ENCODE data around the gene PIM2.
A peak's percentile ranks its signal among the peaks of the same experiment; 100 is the strongest.
"Not testable (repeated sequence)": the region's sequence is repeated elsewhere in the genome, so short reads cannot be mapped to it uniquely, and the experiment has no call there.

PIM2 gene

GRCh38 chrX:48894891-48895290 is 23.9 kb downstream of the PIM2 start:
- H3K4me3 ChIP-seq (ENCODE audit: control insufficient read depth, low read depth, low read length) = no peak overlapping the region
- no peak for DNase-seq (ENCODE audit: low read depth)
- TF ChIP-seq CTCF (IDR thresholded peaks at IDR 0.05; ENCODE audit: control insufficient read depth, insufficient read depth, low read depth, low read length, missing control alignments) = no peak

- H3K4me3 ChIP-seq (ENCODE audit: control insufficient read depth, low read depth, low read length) = no peak overlapping the region
- TF ChIP-seq CTCF (IDR thresholded peaks at IDR 0.05; ENCODE audit: control insufficient read depth, insufficient read depth, low read depth, low read length, missing control alignments) = no peak
- DNase-seq (ENCODE audit: low read depth) = no peak
Measured at GRCh38 chrX:48893556-48894348, 25.1 kb downstream of the PIM2 start.

GRCh38 chrX:48892896-48893295 is 25.9 kb downstream of the PIM2 start:
- TF ChIP-seq CTCF (IDR thresholded peaks at IDR 0.05; ENCODE audit: control insufficient read depth, insufficient read depth, low read depth, low read length, missing control alignments) = no peak
- no peak overlapping the region for H3K4me3 ChIP-seq (ENCODE audit: control insufficient read depth, low read depth, low read length)
- no peak for DNase-seq (ENCODE audit: low read depth)

GRCh38 chrX:48891402-48892288 is 27.2 kb downstream of the PIM2 start:
- TF ChIP-seq CTCF (IDR thresholded peaks at IDR 0.05; ENCODE audit: control insufficient read depth, insufficient read depth, low read depth, low read length, missing control alignments) = peak; percentile 53
- DNase-seq (ENCODE audit: low read depth) = no peak
- peak overlapping the region; percentile 34 for H3K4me3 ChIP-seq (ENCODE audit: control insufficient read depth, low read depth, low read length)

GRCh38 chrX:48890934-48891401 is 27.9 kb downstream of the PIM2 start:
- TF ChIP-seq CTCF (IDR thresholded peaks at IDR 0.05; ENCODE audit: control insufficient read depth, insufficient read depth, low read depth, low read length, missing control alignments) = no peak
- H3K4me3 ChIP-seq (ENCODE audit: control insufficient read depth, low read depth, low read length) = peak overlapping the region; percentile 34
- no peak for DNase-seq (ENCODE audit: low read depth)

- no peak overlapping the region for H3K4me3 ChIP-seq (ENCODE audit: control insufficient read depth, low read depth, low read length)
- TF ChIP-seq CTCF (IDR thresholded peaks at IDR 0.05; ENCODE audit: control insufficient read depth, insufficient read depth, low read depth, low read length, missing control alignments) = no peak
- DNase-seq (ENCODE audit: low read depth) = no peak
Measured at GRCh38 chrX:48890296-48890925, 28.4 kb downstream of the PIM2 start.

- not testable (repeated sequence) for DNase-seq (ENCODE audit: low read depth)
Measured at GRCh38 chrX:48886586-48886985, 32.2 kb downstream of the PIM2 start.

More at GRCh38 chrX:48886586-48886985, 32.2 kb downstream of the PIM2 start:
- not testable (repeated sequence) for H3K4me3 ChIP-seq (ENCODE audit: control insufficient read depth, low read depth, low read length)
